ENCODE results near the gene SPAG16. TPM values are rescaled to one million over a fixed set of nuclear protein-coding genes. Genes with fewer than 3 reads are reported as not detected.

The SPAG16 gene
- total RNA-seq, 1 experiment from 2014 or later = 13.0 TPM

DNA sequence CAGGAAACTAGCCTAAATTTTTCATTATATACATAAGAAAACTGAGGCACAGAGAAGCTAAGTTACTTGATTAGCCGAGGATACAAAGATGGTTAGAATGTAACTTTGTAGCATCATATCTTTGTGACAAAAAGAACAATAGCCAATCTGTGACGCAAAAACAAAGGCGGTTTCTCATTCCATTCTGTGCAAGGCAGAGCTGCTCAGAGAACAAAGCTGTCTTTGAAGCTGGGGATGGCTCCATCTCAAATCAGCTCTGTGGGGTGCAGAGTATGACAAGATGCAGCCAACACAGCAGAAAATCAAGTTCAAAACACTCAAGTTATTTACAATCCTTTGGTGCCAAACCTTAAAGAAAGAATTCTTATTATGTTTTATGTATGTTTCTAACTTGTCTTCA lies 1044.7 kb downstream of the SPAG16 start:
- Histone ChIP-seq H3K36me3 (ENCODE audit: control insufficient read depth, insufficient read depth, low read length) (no peaks in the 10 kb centered on the region), H3K4me1 (ENCODE audit: control insufficient read depth, insufficient read depth, low read length) (no peaks in the 10 kb centered on the region), H3K27ac (ENCODE audit: low read length) (no peak overlapping the region), H3K4me3 (ENCODE audit: low read depth in 2 of 2, low read length in 2 of 2) (no peak overlapping the region), H3K27me3 (ENCODE audit: control insufficient read depth, insufficient read depth, low read length) (no peaks in the 10 kb centered on the region), H3K9me3 (ENCODE audit: control insufficient read depth, insufficient read depth, low read depth, low read length) (no peaks in the 10 kb centered on the region)
- CTCF ChIA-PET = no interaction called here
- BruUV-seq (replicated peaks) = no TSS peak
- TF ChIP-seq SIN3A (IDR thresholded peaks at IDR 0.05; ENCODE audit: borderline replicate concordance, insufficient read depth, low read depth, low read length) (no peak), REST (IDR thresholded peaks at IDR 0.05; ENCODE audit: insufficient read depth in 1 of 2, low read depth in 2 of 2, low read length in 1 of 2) (no peak), POLR2AphosphoS5 (IDR thresholded peaks at IDR 0.05; ENCODE audit: low read depth, low read length) (no peak), TCF7L2 (IDR thresholded peaks at IDR 0.05; ENCODE audit: low read depth, low read length) (no peak)
- TF ChIP-seq, protein P1, sequence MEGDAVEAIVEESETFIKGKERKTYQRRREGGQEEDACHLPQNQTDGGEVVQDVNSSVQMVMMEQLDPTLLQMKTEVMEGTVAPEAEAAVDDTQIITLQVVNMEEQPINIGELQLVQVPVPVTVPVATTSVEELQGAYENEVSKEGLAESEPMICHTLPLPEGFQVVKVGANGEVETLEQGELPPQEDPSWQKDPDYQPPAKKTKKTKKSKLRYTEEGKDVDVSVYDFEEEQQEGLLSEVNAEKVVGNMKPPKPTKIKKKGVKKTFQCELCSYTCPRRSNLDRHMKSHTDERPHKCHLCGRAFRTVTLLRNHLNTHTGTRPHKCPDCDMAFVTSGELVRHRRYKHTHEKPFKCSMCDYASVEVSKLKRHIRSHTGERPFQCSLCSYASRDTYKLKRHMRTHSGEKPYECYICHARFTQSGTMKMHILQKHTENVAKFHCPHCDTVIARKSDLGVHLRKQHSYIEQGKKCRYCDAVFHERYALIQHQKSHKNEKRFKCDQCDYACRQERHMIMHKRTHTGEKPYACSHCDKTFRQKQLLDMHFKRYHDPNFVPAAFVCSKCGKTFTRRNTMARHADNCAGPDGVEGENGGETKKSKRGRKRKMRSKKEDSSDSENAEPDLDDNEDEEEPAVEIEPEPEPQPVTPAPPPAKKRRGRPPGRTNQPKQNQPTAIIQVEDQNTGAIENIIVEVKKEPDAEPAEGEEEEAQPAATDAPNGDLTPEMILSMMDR (IDR thresholded peaks at IDR 0.05) = no peak
- in situ Hi-C loops (cut with HindIII; ENCODE audit: low pct_unique_long_range_greater_than_20kb, low sequenced_read_pairs) (no loop called here), intact Hi-C loops (cut with micrococcal nuclease; ENCODE audit: unreplicated experiment) (no loop called here)
- ATAC-seq = no peak
- POLR2A ChIA-PET = interaction anchor here (0.6 kb wide), 1 partner anchor 298 kb away, joined by 3 read pairs; no protein-coding TSS in a partner anchor
- DNase-seq (ENCODE audit: low read depth, low spot score) = no peak

GRCh38 chr2:214341646-214342045 lies 1057.4 kb downstream of the SPAG16 start:
- no peak overlapping the region for H3K4me3 ChIP-seq (ENCODE audit: low read depth in 2 of 2, low read length in 2 of 2)
- no peaks in the 10 kb centered on the region for H3K27me3 ChIP-seq (ENCODE audit: control insufficient read depth, insufficient read depth, low read length)
- ATAC-seq (no peak), DNase-seq (ENCODE audit: low read depth, low spot score) (no peak)
- no peaks in the 10 kb centered on the region for H3K4me1 ChIP-seq (ENCODE audit: control insufficient read depth, insufficient read depth, low read length)
- in situ Hi-C loops (cut with HindIII; ENCODE audit: low pct_unique_long_range_greater_than_20kb, low sequenced_read_pairs) = no loop called here
- ChIA-PET CTCF (no interaction called here), POLR2A (no interaction called here)
- TF ChIP-seq REST (IDR thresholded peaks at IDR 0.05; ENCODE audit: insufficient read depth in 1 of 2, low read depth in 2 of 2, low read length in 1 of 2) = no peak
- TF ChIP-seq, protein P1 (IDR thresholded peaks at IDR 0.05) = no peak
- TF ChIP-seq SIN3A (IDR thresholded peaks at IDR 0.05; ENCODE audit: borderline replicate concordance, insufficient read depth, low read depth, low read length) = no peak
- no peak for TF ChIP-seq TCF7L2 (IDR thresholded peaks at IDR 0.05; ENCODE audit: low read depth, low read length)
- no peaks in the 10 kb centered on the region for H3K9me3 ChIP-seq (ENCODE audit: control insufficient read depth, insufficient read depth, low read depth, low read length)
- H3K27ac ChIP-seq (ENCODE audit: low read length) = no peak overlapping the region
- intact Hi-C loops (cut with micrococcal nuclease; ENCODE audit: unreplicated experiment) = no loop called here
- BruUV-seq (replicated peaks) = no TSS peak
- H3K36me3 ChIP-seq (ENCODE audit: control insufficient read depth, insufficient read depth, low read length) = no peaks in the 10 kb centered on the region

Measured in Panc1 (cell line).